Measurements from ENCODE around the gene RPH3AL.

DNA sequence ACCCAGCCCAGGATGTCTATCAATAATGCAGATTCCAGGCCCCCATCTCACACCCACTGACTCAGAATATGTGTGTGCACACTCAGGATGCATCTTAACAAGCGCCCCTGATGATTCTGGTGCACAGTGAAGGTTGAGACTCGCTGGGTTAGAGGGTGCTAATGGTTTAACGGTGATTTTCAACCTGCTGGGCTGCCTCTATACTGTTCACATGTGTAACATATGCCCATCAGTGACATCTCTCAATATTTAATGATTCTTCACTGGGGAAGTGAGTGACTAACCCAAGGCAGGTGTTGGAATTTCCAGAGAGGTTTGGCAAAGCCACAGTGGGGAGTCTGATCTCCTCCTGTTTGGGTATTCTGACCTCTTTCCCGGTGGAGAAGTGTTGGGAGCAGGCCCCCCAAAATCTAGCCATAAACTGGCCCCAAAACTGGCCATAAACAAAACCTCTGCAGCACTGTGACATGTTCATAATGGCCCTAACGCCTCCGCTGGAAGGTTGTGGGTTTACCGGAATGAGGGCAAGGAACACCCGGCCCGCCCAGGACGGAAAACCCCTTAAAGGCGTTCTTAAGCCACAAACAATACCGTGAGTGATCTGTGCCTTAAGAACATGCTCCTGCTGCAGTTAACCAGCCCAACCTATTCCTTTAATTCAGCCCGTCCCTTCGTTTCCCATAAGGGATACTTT lies 167.0 kb downstream of the RPH3AL start:
- TF ChIP-seq CTCF (IDR thresholded peaks at IDR 0.05) (no peak), ZFX (IDR thresholded peaks at IDR 0.05; ENCODE audit: borderline replicate concordance) (no peak)

All from 22Rv1 (cell line).